Activated CD4-positive, alpha-beta T cell treated with anti-CD3 and anti-CD28 coated beads, Interleukin-2, amount 50 U/mL, for 16 hours (primary cell): ENCODE results near the gene LIN28A.

Source experiments
- DNase-seq: peaks from one replicate; pipeline ENCODE4 v3.0.0-alpha.2; 2020

LIN28A gene

DNA sequence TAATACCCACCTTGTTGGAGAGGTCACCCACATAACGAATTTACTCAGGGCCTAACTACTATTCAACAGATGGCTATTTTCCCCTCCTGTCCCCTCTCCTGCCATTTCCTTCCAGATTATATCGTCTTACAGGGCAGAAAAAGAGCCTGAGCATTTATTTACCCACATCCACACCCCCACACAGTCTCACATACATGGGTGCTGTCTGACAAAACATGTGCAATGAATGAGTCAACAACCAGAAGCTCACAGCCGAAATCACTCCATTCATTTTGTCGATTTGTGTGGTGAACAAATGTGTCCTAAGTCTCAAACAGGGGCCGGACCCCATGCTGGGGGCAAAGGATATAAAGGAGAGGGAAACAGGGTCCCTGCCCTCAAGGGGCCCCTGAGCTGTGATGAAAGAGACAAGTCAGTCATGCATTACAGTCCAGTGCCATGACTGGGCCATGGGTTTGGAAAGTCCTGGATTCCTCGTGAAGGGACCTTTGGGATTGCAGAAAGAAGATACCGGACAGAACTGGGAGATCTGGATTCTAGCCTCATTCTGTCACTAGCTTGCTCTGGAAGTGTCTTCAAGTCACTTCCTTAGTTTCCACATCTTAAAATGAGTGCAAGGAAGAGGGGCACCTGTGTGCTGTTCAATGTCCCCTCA is 21.7 kb upstream of the LIN28A start:
- DNase-seq = no peak

DNA sequence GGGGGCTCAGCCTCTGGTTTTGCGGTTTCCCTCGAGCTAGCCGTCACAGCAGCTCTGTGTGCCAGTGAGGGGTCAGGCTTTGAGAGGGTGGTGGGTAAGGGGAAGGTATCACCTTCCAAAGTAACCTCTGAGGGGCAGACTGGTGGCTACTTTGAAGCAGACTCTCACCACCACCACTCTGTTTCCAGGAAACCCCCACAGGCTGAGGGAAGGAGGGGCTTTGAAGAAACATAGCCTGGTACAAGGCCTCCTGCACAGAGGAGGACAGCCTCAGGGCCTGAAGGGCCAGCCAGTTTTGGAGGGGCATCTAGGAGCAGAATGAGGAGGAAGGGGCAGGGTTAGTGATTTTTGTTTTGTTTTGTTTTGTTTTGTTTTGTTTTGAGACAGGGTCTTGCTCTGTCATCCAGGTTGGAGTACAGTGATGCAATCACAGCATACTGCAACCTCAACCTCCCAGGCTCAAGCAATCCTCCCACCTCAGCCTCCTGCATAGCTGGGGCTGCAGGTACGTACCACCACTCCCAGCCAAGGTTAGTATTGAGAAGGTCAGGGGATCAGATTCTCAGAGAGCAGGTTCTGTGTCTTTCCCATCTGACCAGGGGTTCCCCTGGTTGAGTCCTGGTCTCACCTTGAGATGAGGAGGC is 20.9 kb upstream of the LIN28A start:
- DNase-seq = no peak

DNA sequence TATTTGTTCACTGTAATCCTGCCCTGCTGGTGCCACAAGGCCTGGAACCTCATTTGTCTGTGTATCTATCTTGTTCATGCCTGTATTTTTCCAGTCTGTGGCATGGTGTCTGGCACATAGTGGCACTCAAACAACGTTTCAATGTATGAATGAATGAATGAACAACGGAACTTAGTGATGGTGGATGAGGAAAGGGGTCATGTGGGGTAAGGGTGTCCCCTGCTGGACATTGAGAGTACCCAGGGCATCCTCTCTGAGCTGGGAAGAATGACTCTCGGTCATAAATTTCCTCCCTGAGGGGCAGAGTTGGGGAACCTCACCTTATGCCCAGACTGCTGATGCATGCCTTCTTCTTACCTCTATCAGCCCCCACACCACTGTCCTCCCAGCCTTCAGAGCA is 19.2 kb upstream of the LIN28A start:
- peak; percentile 34 for DNase-seq

DNA sequence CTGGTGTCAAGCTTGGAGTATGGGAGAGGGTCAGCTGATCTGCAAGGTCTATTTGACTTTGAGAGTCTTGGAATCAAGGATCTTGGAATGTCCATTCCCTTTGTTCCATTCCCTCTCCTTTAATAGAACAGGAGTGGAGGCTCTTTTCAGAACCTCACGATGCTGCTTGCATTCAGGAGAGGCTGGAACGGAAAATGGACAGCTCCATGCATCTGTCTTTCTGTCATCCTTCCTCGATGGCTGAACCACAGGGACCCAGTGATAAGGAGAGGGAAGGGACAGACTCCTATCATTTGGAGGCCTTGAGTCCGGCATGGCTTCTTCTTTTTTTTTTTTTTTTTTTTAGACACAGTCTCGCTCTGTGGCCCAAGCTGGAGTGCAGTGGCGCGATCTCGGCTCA is 14.9 kb upstream of the LIN28A start:
- DNase-seq = no peak

DNA sequence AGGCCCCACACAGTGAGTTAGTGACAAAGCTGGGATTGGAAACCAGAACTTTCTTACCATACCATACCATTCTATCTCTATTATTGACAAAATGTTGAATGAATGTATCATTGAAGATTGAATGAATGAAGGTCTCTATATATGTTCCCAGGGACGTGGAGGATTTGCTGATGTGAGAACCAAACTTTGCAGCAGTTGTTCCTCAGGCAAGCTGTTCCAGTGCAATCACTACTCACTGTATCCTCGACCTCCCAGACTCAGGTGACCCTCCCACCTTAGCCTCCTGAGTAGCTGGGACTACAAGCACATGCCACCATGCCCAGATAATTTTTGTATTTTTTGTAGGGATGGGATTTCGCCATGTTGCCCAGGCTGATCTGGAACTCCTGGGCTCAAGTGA is 11.6 kb upstream of the LIN28A start:
- DNase-seq = no peak

DNA sequence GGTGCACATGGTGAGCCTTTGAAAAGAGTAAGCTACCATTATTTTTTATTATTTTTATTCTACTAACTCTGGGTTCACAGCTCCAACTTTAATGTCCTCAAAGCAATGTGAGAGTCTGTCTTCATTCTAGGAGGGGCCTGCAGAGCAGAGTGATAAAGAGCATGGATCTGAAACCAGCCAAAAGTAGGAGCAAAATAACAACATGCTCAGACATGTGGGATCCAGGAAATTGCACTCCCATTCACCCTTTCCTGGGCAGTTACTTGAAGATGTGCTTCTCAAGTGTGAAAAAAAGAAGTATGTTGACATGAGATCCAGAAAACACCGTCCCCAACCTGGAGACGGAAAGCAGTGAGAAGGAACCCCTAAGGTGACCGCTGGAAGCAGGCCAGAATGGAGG is 8.7 kb upstream of the LIN28A start:
- DNase-seq = no peak

DNA sequence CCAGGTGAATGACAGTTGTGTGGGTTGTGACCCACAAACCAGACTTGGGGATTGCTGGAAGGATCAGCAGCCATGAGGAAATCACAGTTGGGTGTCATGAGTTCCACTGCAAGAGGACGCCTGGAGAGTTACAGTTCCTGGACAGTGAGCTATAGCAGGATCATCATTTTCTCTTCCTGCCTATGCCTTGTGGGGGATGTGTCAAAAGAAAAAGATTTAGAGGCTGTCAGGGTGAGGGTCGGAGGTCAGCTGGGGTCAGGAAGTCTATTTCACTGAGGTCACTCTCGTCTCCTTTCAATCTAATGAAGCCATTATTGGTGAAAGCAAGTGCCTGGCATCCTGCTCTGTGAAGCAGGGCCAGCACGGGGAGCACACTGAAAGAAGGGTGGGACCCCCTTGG is 7.0 kb upstream of the LIN28A start:
- DNase-seq = no peak

DNA sequence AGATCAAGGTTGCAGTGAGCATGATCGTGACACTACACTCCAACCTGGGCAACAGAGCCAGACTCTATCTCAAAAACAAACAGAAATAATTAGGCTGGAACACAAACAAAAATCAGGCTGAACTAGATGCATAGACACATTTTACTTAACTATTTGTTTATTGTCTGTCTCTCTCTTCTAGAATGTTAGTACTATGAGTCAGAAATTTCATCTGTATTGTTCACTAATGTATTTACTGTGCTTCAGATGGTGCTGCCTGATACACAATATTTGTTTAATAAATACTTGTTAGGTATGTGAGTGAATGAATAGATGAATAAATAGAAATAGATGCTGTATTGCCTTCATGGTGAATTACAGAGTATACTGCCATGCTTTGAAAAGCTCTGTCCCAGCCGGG is 6.0 kb upstream of the LIN28A start:
- no peak for DNase-seq

DNA sequence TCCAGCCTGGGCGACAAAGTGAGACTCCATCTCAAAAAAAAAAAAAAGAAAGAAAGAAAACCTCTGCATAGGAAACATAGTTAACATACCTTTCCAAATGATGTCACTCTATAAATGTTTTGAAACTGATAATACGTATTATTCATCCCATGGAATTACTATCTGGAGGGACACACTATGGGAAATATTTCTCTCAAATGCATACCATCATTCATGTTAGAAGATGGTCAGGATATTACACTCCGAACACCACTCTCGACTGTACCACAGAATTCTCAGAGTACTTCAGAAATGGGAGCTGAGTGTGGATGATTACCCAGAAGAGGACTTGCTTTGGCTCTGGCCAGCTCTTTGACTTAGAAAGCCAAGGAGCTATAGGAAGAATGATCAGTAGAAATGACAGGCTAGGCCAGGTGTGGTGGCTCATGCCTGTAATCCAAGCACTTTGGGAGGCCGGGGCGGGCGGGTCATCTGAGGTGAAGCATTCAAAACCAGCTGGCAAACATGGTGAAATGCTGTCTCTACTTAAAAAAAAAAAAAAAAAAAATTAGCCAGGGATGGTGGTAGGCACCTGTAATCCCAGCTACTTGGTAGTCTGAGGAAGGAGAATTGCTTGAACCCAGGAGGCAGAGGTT is 5.2 kb upstream of the LIN28A start:
- no peak for DNase-seq

DNA sequence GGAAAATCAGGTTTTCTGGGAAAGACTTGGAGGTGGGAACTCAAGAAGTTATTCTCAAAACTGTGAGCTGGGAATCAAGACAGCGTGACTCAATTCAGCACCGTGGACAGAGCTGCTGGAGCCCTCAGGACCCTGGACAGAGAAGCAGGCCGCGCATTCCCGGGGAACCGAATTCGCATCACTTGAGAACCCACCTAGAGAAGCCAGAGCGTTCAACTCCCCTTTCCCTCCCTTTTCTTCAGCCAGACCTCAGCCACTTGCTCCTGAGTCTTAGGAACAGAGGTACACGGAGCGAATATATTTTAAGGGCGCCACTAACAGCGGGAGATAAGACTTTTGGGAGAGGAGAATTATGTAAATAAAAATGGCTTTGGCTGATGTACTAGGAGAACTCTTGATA is 2.0 kb upstream of the LIN28A start:
- DNase-seq = peak; percentile 47

DNA sequence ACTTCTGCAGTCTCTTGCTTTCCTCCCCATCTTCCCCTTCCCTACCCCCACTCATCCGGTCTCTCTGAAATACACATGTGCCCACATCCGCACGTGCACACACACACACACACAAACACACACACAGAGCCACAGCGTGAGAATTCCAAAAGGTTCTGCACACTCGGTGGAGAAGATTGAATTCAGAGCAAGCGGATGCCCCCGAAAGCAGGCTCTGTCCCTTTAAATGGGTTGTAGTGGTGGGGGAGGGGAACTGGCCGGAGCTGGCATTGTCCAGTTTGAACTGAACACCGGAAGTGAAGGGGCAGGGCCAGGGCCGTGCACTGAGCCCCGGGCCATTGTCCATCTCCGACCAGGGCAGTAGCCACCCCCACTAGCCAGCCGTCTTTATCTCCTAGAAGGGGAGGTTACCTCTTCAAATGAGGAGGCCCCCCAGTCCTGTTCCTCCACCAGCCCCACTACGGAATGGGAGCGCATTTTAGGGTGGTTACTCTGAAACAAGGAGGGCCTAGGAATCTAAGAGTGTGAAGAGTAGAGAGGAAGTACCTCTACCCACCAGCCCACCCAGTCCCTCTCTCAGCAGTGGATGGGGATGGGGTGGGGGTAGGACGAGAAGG is 1.3 kb upstream of the LIN28A start:
- DNase-seq = no peak

DNA sequence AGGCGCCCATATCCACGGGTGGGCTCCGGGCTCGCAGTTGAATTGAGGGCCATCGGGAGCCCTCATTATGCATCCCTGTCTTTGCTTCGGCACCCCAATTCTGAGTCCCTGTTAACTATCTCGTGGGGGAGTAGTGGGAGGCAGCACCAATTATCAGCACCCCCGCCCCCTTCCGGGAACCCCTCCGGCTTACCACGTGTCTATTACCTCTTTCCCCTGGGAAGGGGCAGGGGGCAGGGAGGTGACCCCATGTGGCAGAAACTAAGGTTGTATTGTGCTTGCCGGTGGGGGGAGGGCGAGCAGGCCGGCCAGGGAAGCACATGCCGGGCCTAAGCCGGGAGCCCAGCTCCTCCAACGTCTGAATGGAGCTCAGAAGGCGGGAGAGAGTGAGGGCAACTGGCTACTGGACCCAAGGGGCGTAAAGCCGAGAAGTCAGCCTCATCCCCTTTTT is 1.0 kb downstream of the LIN28A start:
- DNase-seq = no peak

DNA sequence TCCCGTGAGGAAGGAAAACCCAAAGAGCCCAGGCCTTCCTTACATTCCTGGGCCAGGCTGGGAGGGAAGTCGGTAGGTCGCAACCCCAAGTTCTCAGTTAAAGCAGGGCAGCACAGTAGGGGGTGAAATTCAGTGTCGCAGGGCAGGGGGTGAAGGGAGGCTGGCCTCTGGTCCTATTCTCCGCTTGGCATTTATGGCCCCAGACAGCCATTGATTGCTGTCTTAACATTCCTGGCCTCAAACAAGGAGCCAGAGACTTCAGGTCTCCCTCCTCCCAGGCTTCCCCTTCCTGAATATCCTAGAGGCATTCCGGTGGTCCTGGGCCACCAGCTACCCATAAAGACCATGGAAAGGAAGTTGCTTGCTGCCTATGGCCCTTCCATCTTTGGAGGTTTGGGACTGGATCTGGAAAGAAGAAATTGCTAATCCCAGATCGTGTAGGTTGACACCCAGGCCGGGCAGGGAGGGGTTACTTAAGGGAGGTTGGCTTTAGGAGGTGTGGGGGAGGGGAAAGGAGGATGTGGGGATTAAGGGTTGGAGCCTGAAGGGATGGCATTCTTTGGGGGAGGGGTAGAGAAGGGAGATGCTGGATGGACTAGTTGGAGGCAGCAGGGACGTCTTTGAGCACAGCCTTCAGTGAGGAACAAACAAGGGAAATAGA is 1.7 kb downstream of the LIN28A start:
- no peak for DNase-seq

DNA sequence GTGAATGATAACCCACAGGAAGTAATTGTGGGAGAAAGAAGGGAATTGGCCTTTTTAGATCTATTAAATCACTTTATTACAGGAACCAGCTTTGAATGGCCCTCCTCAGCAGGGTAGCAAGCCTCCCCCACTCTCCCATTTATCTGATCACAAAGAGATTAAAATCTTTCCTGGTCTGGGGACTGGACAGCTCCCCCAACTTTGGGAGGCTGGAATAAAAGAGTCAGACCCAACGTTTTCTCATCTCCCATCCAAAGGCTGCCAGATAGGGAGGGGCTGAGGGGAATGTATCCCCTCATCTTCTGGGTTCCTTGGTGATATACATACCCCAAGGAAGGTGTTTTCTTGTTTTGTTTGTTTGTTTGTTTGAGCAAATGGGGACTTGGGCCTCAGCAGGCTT is 2.4 kb downstream of the LIN28A start:
- DNase-seq = no peak

DNA sequence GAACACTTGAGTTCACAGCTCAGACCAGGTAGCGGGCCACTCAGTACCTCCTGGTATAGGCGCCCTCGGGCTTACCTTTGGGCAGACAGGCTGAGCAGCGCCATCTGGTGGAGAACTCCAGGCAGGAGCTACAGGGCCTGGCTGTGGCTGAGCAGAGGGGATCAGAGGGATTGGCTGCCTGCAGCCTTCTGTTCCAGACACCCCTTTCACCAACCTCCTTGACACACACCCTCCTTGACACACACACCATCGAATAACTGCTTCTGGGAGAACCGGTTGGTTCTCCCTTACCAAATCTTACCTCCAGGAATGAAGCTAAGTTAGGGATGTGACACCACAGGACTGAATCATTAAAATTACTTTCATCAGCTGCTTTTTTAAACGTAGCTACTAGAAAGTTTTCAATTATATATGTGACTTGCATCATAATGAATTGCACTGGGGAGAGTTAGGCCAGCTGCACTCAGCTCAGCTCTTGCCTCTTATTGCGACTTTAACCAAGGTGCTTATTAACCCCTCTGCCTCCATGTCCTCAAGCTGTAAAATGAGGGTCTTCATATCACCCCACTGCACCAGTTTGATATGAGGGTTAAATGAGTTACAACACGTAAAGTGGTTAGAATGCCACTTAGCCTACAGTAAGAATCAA is 6.6 kb downstream of the LIN28A start:
- DNase-seq = peak; percentile 85

DNA sequence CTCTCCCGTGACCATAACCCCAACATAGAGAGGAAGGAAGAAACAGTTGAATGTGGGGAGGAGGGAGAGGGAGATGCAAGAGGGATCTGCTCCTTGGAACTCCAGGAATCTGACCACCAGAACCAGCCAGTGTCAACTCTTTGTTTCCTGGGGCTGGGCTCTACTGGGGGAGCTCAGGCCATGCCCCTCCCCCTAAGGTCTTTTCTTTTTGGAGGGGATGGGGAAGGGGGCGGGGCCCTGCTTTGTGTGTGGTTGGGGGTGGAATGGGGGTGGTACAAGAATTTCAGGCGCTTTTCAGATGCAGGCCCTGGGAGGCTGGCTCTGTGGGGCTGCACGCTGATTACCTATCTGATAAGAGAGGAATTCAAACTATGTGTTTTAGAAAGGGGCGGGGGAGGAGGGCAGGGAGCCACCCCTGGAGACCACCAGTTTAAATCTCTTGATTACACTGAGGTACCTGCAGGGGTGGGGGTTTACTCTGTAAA is 8.3 kb downstream of the LIN28A start:
- DNase-seq = no peak

DNA sequence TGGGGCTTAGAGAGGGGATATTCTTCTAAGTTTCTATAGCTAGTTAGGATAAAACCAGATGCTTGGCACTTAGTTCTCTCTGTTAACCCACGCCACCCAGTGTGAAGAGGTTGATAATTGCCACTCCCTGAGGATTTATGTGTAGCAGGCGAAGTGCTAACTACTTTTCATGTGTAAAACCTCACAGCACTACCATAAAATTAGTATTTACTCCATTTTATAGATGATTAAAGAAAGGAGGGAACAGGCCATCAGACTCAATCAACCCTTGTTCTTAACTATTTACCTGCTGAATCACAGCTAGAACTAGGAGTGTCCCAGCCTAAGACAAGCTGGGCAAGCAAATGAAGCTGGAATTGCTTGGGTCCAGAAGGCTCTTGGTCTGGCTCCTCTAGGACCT is 8.9 kb downstream of the LIN28A start:
- DNase-seq = no peak

DNA sequence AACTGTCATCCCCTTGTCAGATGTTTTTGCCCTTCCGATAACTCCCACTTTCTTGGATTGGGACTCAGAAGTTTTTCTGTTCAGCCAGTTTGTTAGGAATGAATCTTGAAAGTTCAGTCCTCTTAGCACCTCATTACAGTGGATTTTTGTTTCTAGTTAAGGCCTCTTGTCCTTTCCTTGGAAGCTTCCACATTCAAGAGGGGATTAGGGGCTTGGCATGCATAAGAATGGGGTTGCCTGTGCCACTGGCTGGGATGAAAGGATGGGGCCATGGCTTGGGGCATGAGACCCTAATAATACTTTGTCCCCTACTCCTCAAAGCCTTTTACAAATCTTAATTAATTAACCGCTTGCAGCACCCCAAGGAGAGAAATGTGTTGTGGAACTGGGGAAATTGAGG is 19.1 kb downstream of the LIN28A start:
- no peak for DNase-seq

DNA sequence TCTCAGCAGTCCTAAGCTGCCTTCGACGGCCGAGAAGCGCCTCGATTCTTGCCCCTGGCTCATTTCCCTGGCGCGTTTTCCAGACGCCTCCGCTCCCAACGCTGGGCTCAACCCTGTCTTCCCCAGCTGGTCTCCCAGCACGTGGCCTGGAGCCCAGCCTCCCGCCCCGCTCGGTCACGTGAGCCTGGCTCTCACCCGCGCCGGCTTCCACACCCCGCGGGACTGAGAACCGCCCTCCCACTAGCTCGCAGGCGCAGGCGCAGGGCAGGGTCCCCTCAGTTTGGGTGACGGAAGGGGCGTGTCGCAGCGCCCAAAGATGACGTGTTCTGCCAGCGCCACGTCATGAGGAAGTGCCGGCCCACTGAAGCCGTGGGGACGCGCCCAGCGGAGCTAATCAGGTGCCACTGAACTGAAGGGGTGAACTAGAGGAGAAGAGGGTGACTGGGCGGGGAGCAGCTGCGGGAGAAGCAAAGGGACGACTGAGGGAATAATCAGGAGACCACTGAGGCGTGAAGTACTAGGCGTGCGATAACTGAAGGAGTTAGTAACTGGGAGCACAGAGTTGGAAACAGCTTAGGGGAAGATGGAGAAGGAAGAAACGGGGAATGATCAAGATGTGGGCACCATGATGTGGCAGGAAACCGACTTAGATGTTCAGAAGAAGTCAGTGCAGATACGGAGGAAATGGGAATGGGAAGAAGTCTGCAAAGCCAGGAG is 21.5 kb downstream of the LIN28A start, which contains the start of gene DHDDS:
Gene DHDDS, plus strand, starts transcription at position 343 of the 717 bp plus-strand sequence. CDS start 625 bp downstream, outside the sequence.
- peak; percentile 99 for DNase-seq

DNA sequence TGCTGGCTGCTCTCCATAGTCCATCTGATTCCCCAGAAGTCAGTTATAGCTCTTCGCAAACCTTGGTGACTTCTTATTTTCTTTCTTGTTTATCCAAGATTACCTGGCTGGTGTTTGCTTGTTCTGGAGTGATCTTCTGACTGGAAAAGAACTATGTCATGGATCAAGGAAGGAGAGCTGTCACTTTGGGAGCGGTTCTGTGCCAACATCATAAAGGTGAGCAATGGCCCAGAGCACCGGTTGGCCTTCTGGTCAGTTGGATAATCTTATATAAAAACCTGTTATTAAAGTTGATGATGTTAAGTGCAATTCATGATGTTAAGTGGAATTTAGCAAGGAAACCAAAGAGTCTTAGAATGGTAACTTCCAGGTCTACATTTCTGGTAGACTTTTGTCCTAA is 22.2 kb downstream of the LIN28A start:
- DNase-seq = no peak

DNA sequence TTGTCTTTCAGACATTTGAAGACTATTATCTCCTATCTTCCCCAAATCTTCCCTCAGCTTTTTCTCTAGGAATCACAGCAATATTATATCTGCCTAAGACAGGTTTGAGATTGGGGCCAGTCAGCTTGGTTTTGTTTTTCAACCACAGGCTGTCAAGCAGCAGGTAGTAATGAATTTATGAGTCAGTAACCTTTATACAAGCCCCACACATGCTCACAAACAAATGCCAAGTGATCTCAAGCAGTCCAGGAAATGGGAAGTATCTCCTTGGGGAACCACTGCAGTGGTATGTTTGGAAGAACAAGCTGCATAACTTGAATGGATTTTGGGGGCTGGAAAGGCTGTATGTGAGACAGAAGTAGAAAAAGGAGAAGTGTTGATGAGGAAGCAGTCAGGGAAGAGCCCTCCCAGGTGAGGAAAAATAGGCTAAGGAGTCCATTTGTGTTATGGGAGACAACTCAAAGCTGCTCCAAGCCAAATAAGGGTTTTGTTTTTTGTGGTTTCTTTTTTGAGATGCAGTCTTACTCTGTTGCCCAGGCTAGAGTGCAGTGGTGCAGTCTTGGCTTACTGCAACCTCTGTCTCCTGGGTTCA is 23.6 kb downstream of the LIN28A start:
- DNase-seq = no peak

DNA sequence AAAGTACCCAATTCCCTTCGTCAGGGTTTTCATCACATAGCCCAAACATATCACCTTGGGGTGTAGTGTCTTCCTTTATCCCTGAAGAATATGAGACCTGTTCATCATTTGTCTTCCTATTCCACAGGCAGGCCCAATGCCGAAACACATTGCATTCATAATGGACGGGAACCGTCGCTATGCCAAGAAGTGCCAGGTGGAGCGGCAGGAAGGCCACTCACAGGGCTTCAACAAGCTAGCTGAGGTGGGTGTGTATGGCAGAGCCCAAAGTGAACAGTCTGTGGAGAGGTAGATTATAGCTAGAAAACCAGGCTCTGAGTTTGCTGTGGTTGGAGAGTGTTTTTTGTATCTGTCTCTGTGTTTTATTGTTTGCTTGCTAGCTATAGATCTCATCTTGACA is 27.4 kb downstream of the LIN28A start:
- no peak for DNase-seq
